Epithelial cell of esophagus (primary cell): ENCODE results near the gene SORL1.

Experiments used
- DNase-seq: peaks from one replicate; pipeline ENCODE4 v3.0.0; 2010; ENCODE audit warnings: low read depth
- H3K4me3 ChIP-seq: 2 replicates; pipeline ENCODE4 v1.5.1; 2011; ENCODE audit warnings: mild to moderate bottlenecking, low read length, control low read depth
- TF ChIP-seq, protein P1 (sequence below): IDR thresholded peaks from 2 replicates; pipeline ENCODE4 v1.5.1; 2011; ENCODE audit warnings: low read depth, mild to moderate bottlenecking, low read length, control low read depth, inconsistent platforms; ENCODE audit not compliant: insufficient read depth; ENCODE audit errors: missing control alignments

SORL1 gene

DNA sequence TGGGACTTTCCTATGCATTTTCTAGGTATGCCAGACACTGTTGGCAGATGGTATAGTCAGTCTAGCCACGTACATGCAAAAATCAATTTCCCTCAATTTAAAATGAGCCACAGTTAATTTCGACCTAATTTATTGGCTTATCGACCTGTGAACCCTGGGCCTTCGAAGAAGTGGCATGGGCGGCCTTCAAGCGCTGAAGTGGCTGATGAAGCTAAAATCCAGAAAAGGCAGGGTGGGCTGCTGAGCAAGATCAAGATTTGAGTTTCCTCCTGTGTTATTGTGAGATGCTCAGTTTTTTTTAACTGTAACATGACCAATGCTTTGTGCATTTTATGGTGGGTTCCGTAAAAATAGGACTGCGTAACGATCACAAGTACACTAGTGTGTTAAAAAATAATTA, 6.4 kb downstream of the SORL1 start:
- TF ChIP-seq, protein P1, sequence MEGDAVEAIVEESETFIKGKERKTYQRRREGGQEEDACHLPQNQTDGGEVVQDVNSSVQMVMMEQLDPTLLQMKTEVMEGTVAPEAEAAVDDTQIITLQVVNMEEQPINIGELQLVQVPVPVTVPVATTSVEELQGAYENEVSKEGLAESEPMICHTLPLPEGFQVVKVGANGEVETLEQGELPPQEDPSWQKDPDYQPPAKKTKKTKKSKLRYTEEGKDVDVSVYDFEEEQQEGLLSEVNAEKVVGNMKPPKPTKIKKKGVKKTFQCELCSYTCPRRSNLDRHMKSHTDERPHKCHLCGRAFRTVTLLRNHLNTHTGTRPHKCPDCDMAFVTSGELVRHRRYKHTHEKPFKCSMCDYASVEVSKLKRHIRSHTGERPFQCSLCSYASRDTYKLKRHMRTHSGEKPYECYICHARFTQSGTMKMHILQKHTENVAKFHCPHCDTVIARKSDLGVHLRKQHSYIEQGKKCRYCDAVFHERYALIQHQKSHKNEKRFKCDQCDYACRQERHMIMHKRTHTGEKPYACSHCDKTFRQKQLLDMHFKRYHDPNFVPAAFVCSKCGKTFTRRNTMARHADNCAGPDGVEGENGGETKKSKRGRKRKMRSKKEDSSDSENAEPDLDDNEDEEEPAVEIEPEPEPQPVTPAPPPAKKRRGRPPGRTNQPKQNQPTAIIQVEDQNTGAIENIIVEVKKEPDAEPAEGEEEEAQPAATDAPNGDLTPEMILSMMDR = no peak
- DNase-seq = no peak
- H3K4me3 ChIP-seq = no peak overlapping the region

DNA sequence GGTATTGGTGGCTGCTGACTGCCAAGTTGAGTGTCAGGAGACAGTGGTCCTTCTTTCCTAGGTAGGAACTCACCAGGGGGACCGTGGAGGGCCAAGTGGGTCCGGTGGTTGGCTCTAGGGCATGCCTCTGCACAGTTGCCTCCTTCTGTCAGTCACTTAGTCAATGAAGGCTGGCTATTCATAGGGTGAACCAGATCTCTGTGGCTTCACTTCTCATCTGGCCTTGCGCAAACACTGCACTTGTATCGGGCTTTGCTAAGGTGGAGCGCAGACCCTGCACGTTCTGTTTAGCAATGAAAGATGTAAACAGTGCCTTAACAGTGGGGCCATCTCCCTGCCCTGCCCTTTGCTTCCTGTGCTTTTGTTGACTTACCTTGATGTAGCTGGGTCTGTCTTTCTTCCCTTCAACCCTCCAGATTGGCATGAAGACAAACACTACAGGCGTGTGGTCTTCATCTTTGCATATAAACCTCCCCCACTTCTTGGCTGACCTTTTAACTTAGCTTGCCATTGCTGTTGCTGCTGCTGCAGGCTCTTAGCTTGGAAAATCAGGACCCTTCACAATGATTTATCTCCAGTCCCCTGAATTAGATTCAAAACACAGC, 7.4 kb downstream of the SORL1 start:
- TF ChIP-seq, protein P1 = no peak
- DNase-seq = no peak
- H3K4me3 ChIP-seq = no peak overlapping the region

DNA sequence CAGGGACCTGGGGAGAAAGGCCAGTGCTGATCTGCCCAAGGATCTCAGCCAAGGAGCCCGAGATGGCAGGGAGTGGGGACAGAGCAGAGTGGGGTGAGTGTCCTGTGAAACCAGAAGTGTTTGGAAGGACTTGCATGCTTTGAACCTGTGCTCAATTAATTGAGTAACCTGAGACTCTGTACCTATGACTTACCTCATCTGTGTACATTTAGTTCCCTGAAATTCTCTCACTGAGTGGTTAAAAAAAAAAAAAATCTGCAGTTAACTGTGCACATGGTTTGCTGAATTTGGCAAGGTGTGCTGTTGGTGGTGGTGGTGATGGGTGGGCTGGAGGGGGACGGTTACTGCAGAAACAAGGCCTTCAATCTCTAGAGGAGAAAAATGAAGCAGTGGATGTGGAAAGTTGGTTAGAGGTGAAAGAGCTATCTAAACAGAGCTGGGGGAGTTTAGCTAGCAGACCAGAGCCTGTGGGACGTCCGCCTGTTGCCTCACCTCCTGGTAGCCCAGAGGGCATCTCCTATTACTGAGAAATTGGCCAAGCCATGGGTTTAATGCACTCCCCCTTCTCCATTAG, 8.9 kb downstream of the SORL1 start:
- H3K4me3 ChIP-seq = no peak overlapping the region
- no peak for DNase-seq
- TF ChIP-seq, protein P1 = no peak

DNA sequence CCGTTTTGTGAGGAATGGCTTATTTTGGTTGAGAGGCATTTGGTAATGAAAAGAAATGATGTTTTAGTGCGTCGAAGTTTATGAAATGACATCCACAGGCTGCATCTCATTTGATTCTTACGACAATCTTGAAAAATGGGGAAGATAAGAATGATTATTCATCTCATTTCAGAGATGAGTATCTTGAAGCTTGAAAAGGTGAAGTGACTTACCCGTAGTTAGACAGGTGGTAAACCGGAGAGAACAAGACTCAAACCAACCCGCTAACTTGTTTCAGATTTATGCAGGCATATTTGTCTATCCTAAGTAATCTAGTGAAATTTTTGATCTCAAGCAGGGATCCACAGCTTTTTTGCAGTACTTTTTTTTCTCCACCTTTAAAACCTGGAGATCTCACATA, 9.7 kb downstream of the SORL1 start:
- H3K4me3 ChIP-seq = no peak overlapping the region
- TF ChIP-seq, protein P1 = no peak
- DNase-seq = no peak

DNA sequence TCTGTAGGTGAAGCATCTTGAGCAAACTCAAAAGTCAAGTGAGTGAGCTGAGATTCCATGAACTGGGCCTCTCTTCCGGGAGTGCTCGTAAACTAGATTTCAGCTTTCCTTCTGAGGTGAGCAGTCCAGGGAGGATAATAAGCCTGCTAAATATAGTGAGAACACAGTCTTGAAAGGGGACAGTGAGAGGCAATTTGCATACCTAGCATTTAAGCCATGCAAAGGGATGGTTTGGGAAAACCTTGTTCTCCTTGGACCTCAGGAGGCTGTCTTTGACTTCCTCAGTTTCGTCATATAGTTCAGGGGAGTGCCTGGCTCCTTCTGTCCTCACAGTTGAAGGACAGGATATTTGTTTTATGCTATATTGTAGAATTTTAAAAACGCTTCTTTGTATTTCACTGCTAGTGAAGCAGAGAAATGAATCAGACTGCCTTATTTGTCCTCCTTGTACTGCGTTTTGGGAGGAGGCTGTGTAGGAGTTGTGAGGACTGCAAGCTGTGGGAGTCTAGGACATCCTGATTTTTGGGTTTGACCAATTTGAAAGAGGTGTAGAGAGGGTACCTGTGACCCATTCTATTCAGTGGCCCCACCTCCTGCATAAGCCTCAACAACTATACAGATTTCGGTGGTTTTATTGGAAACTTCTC, 11.7 kb downstream of the SORL1 start:
- TF ChIP-seq, protein P1 = no peak

GRCh38 chr11:121464352-121464946, 12.3 kb downstream of the SORL1 start:
- TF ChIP-seq, protein P1 = no peak
- DNase-seq = peak; percentile 80
- H3K4me3 ChIP-seq = no peak overlapping the region

More for the DNA sequence above, 11.7 kb downstream of the SORL1 start:
- no peak for DNase-seq
- H3K4me3 ChIP-seq = no peak overlapping the region
